Measurements from ENCODE around the gene HELZ.

DNA sequence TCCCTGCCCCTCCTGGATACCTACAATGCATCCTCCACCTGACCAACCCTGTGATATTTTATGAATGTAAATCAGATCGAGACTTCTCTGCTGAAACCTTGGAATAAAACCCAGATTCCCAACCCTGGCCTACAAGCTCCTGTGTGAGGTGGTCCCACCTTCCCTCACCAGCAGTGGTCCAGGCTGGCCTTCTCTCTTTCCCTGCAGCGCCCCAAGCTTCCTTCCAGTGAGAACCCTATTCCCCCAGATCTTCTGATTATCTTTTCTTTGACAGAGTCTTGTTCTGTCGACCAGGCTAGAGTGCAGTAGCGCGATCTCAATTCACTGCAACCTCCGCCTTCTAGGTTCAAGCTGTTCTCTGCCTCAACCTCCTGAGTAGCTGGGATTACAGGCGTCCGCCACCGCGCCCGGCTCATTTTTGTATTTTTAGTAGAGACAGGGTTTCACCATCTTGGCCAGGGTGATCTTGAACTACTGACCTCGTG, 2.5 kb upstream of the HELZ start:
- TF ChIP-seq, protein P1, sequence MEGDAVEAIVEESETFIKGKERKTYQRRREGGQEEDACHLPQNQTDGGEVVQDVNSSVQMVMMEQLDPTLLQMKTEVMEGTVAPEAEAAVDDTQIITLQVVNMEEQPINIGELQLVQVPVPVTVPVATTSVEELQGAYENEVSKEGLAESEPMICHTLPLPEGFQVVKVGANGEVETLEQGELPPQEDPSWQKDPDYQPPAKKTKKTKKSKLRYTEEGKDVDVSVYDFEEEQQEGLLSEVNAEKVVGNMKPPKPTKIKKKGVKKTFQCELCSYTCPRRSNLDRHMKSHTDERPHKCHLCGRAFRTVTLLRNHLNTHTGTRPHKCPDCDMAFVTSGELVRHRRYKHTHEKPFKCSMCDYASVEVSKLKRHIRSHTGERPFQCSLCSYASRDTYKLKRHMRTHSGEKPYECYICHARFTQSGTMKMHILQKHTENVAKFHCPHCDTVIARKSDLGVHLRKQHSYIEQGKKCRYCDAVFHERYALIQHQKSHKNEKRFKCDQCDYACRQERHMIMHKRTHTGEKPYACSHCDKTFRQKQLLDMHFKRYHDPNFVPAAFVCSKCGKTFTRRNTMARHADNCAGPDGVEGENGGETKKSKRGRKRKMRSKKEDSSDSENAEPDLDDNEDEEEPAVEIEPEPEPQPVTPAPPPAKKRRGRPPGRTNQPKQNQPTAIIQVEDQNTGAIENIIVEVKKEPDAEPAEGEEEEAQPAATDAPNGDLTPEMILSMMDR (IDR thresholded peaks at IDR 0.05; ENCODE audit: insufficient read depth, low read depth, low read length), result no peak
- no peak for TF ChIP-seq EZH2 (IDR thresholded peaks at IDR 0.05; ENCODE audit: insufficient read depth, low read length)
